SU-DHL-6 (cell line): ENCODE measurements around the gene GMIP.
A peak's percentile ranks its signal among the peaks of the same experiment; 100 is the strongest.

Experiments used
- H2AFZ ChIP-seq: fragments of 200-600 bp; sonication (generic); 2 replicates; pipeline ENCODE4 v1.6.1; 2014; ENCODE audit warnings: low read depth, mild to moderate bottlenecking, moderate library complexity, mixed read lengths, antibody characterized with exemption, low read length; ENCODE audit not compliant: severe bottlenecking
- H3F3A ChIP-seq: fragments of 200-600 bp; shearing (Covaris generic); 2 replicates; pipeline ENCODE4 v1.6.0; 2016; ENCODE audit warnings: antibody characterized with exemption, mild to moderate bottlenecking; ENCODE audit not compliant: insufficient read depth
- H3K27ac ChIP-seq: fragments of 200-600 bp; sonication (generic); 2 replicates; pipeline ENCODE4 v1.5.1; 2016; ENCODE audit warnings: low read depth, mild to moderate bottlenecking, low read length, moderate library complexity, mixed read lengths
- H3K27me3 ChIP-seq: fragments of 200-600 bp; sonication (generic), shearing (Covaris generic); 2 replicates; pipeline ENCODE4 v1.6.0; 2014; ENCODE audit warnings: mild to moderate bottlenecking, low read length
- H3K36me3 ChIP-seq: fragments of 200-600 bp; sonication (generic); 2 replicates; pipeline ENCODE4 v1.6.1; 2014; ENCODE audit warnings: mild to moderate bottlenecking, low read length, mixed read lengths
- H3K4me2 ChIP-seq: fragments of 300-600, 200-600 bp; shearing (Covaris generic), sonication (generic); 2 replicates; pipeline ENCODE4 v1.6.0; 2014; ENCODE audit warnings: low read length, low read depth, mild to moderate bottlenecking; ENCODE audit not compliant: poor library complexity, severe bottlenecking
- H3K4me3 ChIP-seq: fragments of 200-600 bp; sonication (generic); 2 replicates; pipeline ENCODE4 v1.5.1; 2014; ENCODE audit warnings: antibody characterized with exemption, low read length, mild to moderate bottlenecking, mixed read lengths; ENCODE audit not compliant: insufficient read depth, poor library complexity, severe bottlenecking
- H3K79me2 ChIP-seq: fragments of 200-600 bp; sonication (generic); 2 replicates; pipeline ENCODE4 v1.6.1; 2014; ENCODE audit warnings: mild to moderate bottlenecking, low read length, moderate library complexity; ENCODE audit not compliant: insufficient read depth
- H3K9ac ChIP-seq: fragments of 200-600 bp; sonication (generic); 2 replicates; pipeline ENCODE4 v1.7.0; 2014; ENCODE audit warnings: mild to moderate bottlenecking, low read length
- H3K9me2 ChIP-seq: fragments of 200-600 bp; sonication (generic); replicated peaks from 2 replicates; pipeline ENCODE4 v1.6.1; 2014; ENCODE audit warnings: low read length; ENCODE audit not compliant: insufficient read depth
- H3K9me3 ChIP-seq: fragments of 200-600 bp; sonication (generic); 2 replicates; pipeline ENCODE4 v1.6.1; 2014; ENCODE audit warnings: low read length, mixed read lengths; ENCODE audit not compliant: insufficient read depth
- H4K20me1 ChIP-seq: fragments of 200-600 bp; sonication (generic); 2 replicates; pipeline ENCODE4 v1.6.1; 2014; ENCODE audit warnings: low read depth, mild to moderate bottlenecking, antibody characterized with exemption, low read length, moderate library complexity, mixed read lengths
- CTCF ChIP-seq: fragments of 200-600 bp; sonication (generic); IDR thresholded peaks from one replicate; pipeline ENCODE4 v1.5.1; 2017; ENCODE audit warnings: antibody characterized with exemption, mild to moderate bottlenecking, low read length, moderate library complexity; ENCODE audit not compliant: insufficient read depth, poor library complexity, severe bottlenecking
- EZH2phosphoT487 ChIP-seq: fragments of 200-600 bp; sonication (generic), shearing (Covaris generic); conservative IDR thresholded peaks from 2 replicates; pipeline ENCODE4 v1.6.1; 2018; ENCODE audit warnings: mild to moderate bottlenecking, antibody characterized with exemption, low read length, moderate library complexity, mixed read lengths

Gene GMIP

GRCh38 chr19:19619849-19620210 lies 23.6 kb downstream of the GMIP start:
- Histone ChIP-seq H3K36me3 (no peaks in the 10 kb centered on the region), H3K27me3 (no peaks in the 10 kb centered on the region), H3K9me2 (no peaks in the 10 kb centered on the region), H3K9me3 (no peaks in the 10 kb centered on the region), H3K9ac (no peak overlapping the region), H3K27ac (no peak overlapping the region), H3K4me3 (no peak overlapping the region), H3K79me2 (no peaks in the 10 kb centered on the region), H3K4me2 (no peak overlapping the region), H2AFZ (no peak overlapping the region), H3F3A (no peaks in the 10 kb centered on the region; the same call in 1 of the 2 replicates), H4K20me1 (no peaks in the 10 kb centered on the region)
- TF ChIP-seq EZH2phosphoT487 (no peak), CTCF (no peak)

GRCh38 chr19:19619181-19619848 lies 24.1 kb downstream of the GMIP start:
- H3K9me2 ChIP-seq: no peaks in the 10 kb centered on the region
- H3K4me3 ChIP-seq: peak overlapping the region; percentile 21
- no peaks in the 10 kb centered on the region for H4K20me1 ChIP-seq
- H3K4me2 ChIP-seq: peak overlapping the region; percentile 53
- no peak overlapping the region for H3K27ac ChIP-seq
- H3K79me2 ChIP-seq: no peaks in the 10 kb centered on the region
- H3K36me3 ChIP-seq: no peaks in the 10 kb centered on the region
- TF ChIP-seq CTCF (no peak), EZH2phosphoT487 (no peak)
- H3K9me3 ChIP-seq: no peaks in the 10 kb centered on the region
- no peaks in the 10 kb centered on the region; the same call in 1 of the 2 replicates for H3F3A ChIP-seq
- H3K27me3 ChIP-seq: no peaks in the 10 kb centered on the region
- H2AFZ ChIP-seq: no peak overlapping the region
- no peak overlapping the region for H3K9ac ChIP-seq

- Histone ChIP-seq H3K4me2 (peak within 1 kb of the TSS; percentile 69), H3K27ac (no peak within 1 kb of the TSS), H3K9ac (peak within 1 kb of the TSS; percentile 60)
These were observed 25.0 kb downstream of the GMIP start, which contains the start of gene PBX4 for GRCh38 chr19:19618219-19619051. Gene PBX4, minus strand, starts transcription at chr19:19618687. Its CDS starts 58 bp downstream, at chr19:19618629.

More at GRCh38 chr19:19618219-19619051, 25.0 kb downstream of the GMIP start, which contains the start of gene PBX4:
- Histone ChIP-seq H3K9me3 (no peaks in the 10 kb centered on the region), H3K9me2 (no peaks in the 10 kb centered on the region), H4K20me1 (no peaks in the 10 kb centered on the region), H3K27me3 (no peaks in the 10 kb centered on the region), H3K36me3 (no peaks in the 10 kb centered on the region), H3K4me3 (peak within 1 kb of the TSS; percentile 64), H3K79me2 (no peaks in the 10 kb centered on the region), H3F3A (no peaks in the 10 kb centered on the region), H2AFZ (peak within 1 kb of the TSS; percentile 79)
- TF ChIP-seq EZH2phosphoT487 (no peak), CTCF (no peak)
